BLaER1 treated with 17β-estradiol and CSF1 and Interleukin-3, amounts not matched to agents 10 nM and 100 nM (cell line): Measurements from ENCODE around the gene WDR27.

Experiments used
- H3K27ac ChIP-seq, 11 experiments: shearing (Covaris generic); formaldehyde crosslinking; 2 replicates each; pipeline ENCODE4 v1.8.1; 2022
- H3K27me3 ChIP-seq, 11 experiments: shearing (Covaris generic); formaldehyde crosslinking; 2 replicates each; pipeline ENCODE4 v1.8.1; 2022
- H3K36me3 ChIP-seq, 11 experiments: shearing (Covaris generic); formaldehyde crosslinking; 2 replicates each; pipeline ENCODE4 v1.8.1; 2022
- H3K4me1 ChIP-seq, 10 experiments: shearing (Covaris generic); formaldehyde crosslinking; 2 replicates each; pipeline ENCODE4 v1.8.1; 2022
- H3K4me2 ChIP-seq, 11 experiments: shearing (Covaris generic); formaldehyde crosslinking; 2 replicates each; pipeline ENCODE4 v1.8.1; 2022
- H3K4me3 ChIP-seq, 10 experiments: shearing (Covaris generic); formaldehyde crosslinking; 2 replicates each; pipeline ENCODE4 v1.8.1; 2022
- H3K9ac ChIP-seq, 11 experiments: shearing (Covaris generic); formaldehyde crosslinking; 2 replicates each; pipeline ENCODE4 v1.8.1; 2022
- H3K9me3 ChIP-seq, 11 experiments: shearing (Covaris generic); formaldehyde crosslinking; replicated peaks in 1 of 11; 2 replicates each; pipeline ENCODE4 v1.8.1; 2022
- H4K20me1 ChIP-seq, 11 experiments: shearing (Covaris generic); formaldehyde crosslinking; 2 replicates each; pipeline ENCODE4 v1.8.1; 2022
- Cebpa-rat ChIP-seq, 11 experiments: shearing (Covaris generic); IDR thresholded peaks; 2 replicates each; pipeline ENCODE4 v1.8.1; 2022

Gene WDR27

GRCh38 chr6:169701954-169702839 is at the start of gene WDR27, which contains the start of gene C6orf120:
Gene WDR27, minus strand, starts transcription at chr6:169702029. Its CDS starts 13,024 bp downstream, at chr6:169689005.
Gene C6orf120, plus strand, starts transcription at chr6:169702126. Its CDS starts 334 bp downstream, at chr6:169702460.
- Histone ChIP-seq H4K20me1 (peaks cover 5 to 40% (median 31%) of the 10 kb centered on the region in 11 experiments; a peak in 16 of 22 replicates), H3K27me3 (no peaks in the 10 kb centered on the region), H3K9ac (peak within 1 kb of the TSS; percentile 91 to 98 (median 95)), H3K27ac (peak within 1 kb of the TSS; percentile 89 to 98 (median 94)), H3K4me3 (peak within 1 kb of the TSS; percentile 85 to 98 (median 95)), H3K36me3 (peaks cover 7 to 48% (median 37%) of the 10 kb centered on the region in 11 experiments; a peak in 20 of 22 replicates), H3K4me1 (peaks cover 46 to 65% (median 58%) of the 10 kb centered on the region in 10 experiments), H3K9me3 (peaks cover 1 to 9% (median 5%) of the 10 kb centered on the region in 11 experiments; a peak in 18 of 22 replicates), H3K4me2 (peak within 1 kb of the TSS; percentile 84 to 96 (median 91))
- TF ChIP-seq Cebpa-rat (IDR thresholded peaks at IDR 0.05), result no peak

GRCh38 chr6:169746556-169746955 is 44.7 kb upstream of the WDR27 start:
- peaks cover 0 to 12% (median 0%) of the 10 kb centered on the region in 11 experiments; a peak in 2 of 22 replicates for H3K36me3 ChIP-seq
- H4K20me1 ChIP-seq, result no peaks in the 10 kb centered on the region
- peaks cover 8 to 12% (median 10%) of the 10 kb centered on the region in 10 experiments for H3K4me1 ChIP-seq

GRCh38 chr6:169745405-169745804 is 43.6 kb upstream of the WDR27 start:
- peaks cover 7 to 14% (median 11%) of the 10 kb centered on the region in 11 experiments; a peak in 15 of 22 replicates for H3K9me3 ChIP-seq
- H3K27ac ChIP-seq, result no peak overlapping the region
- no peaks in the 10 kb centered on the region for H3K27me3 ChIP-seq
- peaks cover 0 to 12% (median 0%) of the 10 kb centered on the region in 11 experiments; a peak in 2 of 22 replicates for H3K36me3 ChIP-seq
- H3K4me1 ChIP-seq, result peaks cover 6 to 9% (median 7%) of the 10 kb centered on the region in 10 experiments
- no peaks in the 10 kb centered on the region for H4K20me1 ChIP-seq
- H3K4me2 ChIP-seq, result no peak overlapping the region
- H3K4me3 ChIP-seq, result no peak overlapping the region
- TF ChIP-seq Cebpa-rat (IDR thresholded peaks at IDR 0.05), result no peak
- H3K9ac ChIP-seq, result no peak overlapping the region

More at GRCh38 chr6:169746556-169746955, 44.7 kb upstream of the WDR27 start:
- H3K27ac ChIP-seq, result no peak overlapping the region
- H3K4me3 ChIP-seq, result no peak overlapping the region
- H3K9me3 ChIP-seq, result peaks cover 7 to 14% (median 11%) of the 10 kb centered on the region in 11 experiments; a peak in 15 of 22 replicates
- no peak overlapping the region for H3K4me2 ChIP-seq
- no peaks in the 10 kb centered on the region for H3K27me3 ChIP-seq
- TF ChIP-seq Cebpa-rat (IDR thresholded peaks at IDR 0.05), result no peak
- H3K9ac ChIP-seq, result no peak overlapping the region

GRCh38 chr6:169741344-169741743 is 39.5 kb upstream of the WDR27 start:
- H3K27me3 ChIP-seq, result no peaks in the 10 kb centered on the region
- TF ChIP-seq Cebpa-rat (IDR thresholded peaks at IDR 0.05), result no peak
- H3K4me1 ChIP-seq, result peaks cover 0 to 8% (median 2%) of the 10 kb centered on the region in 10 experiments; a peak in 8 of 20 replicates
- H3K9ac ChIP-seq, result no peak overlapping the region
- peaks cover 5 to 14% (median 10%) of the 10 kb centered on the region in 11 experiments; a peak in 15 of 22 replicates for H3K9me3 ChIP-seq
- no peak overlapping the region for H3K4me3 ChIP-seq
- no peaks in the 10 kb centered on the region for H4K20me1 ChIP-seq
- H3K4me2 ChIP-seq, result no peak overlapping the region
- H3K27ac ChIP-seq, result no peak overlapping the region
- H3K36me3 ChIP-seq, result no peaks in the 10 kb centered on the region

- Histone ChIP-seq H3K4me2 (no peak overlapping the region), H3K4me1 (peaks cover 0 to 11% (median 2%) of the 10 kb centered on the region in 10 experiments; a peak in 8 of 20 replicates), H3K9ac (no peak overlapping the region), H4K20me1 (no peaks in the 10 kb centered on the region), H3K36me3 (no peaks in the 10 kb centered on the region), H3K9me3 (no peaks in the 10 kb centered on the region), H3K27me3 (no peaks in the 10 kb centered on the region), H3K27ac (no peak overlapping the region), H3K4me3 (no peak overlapping the region)
- TF ChIP-seq Cebpa-rat (IDR thresholded peaks at IDR 0.05), result no peak
These were observed 37.2 kb upstream of the WDR27 start for GRCh38 chr6:169738976-169739529.

- Histone ChIP-seq H4K20me1 (no peaks in the 10 kb centered on the region), H3K9me3 (peaks cover 0 to 5% (median 0%) of the 10 kb centered on the region in 11 experiments; a peak in 3 of 22 replicates), H3K4me1 (peaks cover 0 to 12% (median 2%) of the 10 kb centered on the region in 10 experiments; a peak in 8 of 20 replicates), H3K27me3 (no peaks in the 10 kb centered on the region), H3K4me2 (peak overlapping the region in 8 of 11 experiments; percentile 2 to 34 (median 16); a peak in 10 of 22 replicates), H3K9ac (no peak overlapping the region), H3K36me3 (no peaks in the 10 kb centered on the region), H3K4me3 (no peak overlapping the region), H3K27ac (no peak overlapping the region)
- TF ChIP-seq Cebpa-rat (IDR thresholded peaks at IDR 0.05), result no peak
These were observed 36.6 kb upstream of the WDR27 start for GRCh38 chr6:169738204-169738975.

- H3K4me2 ChIP-seq, result no peak overlapping the region
These were observed 28.1 kb upstream of the WDR27 start for GRCh38 chr6:169729961-169730360.

GRCh38 chr6:169726963-169727362 is 25.1 kb upstream of the WDR27 start:
- H3K9ac ChIP-seq, result no peak overlapping the region
- H3K27ac ChIP-seq, result no peak overlapping the region
- peaks cover 9 to 28% (median 21%) of the 10 kb centered on the region in 10 experiments for H3K4me1 ChIP-seq
- no peak overlapping the region; a peak in 1 of 22 replicates for H3K4me2 ChIP-seq
- H3K4me3 ChIP-seq, result no peak overlapping the region
- H4K20me1 ChIP-seq, result peaks cover 4 to 17% (median 9%) of the 10 kb centered on the region in 11 experiments; a peak in 17 of 22 replicates
- no peak for TF ChIP-seq Cebpa-rat (IDR thresholded peaks at IDR 0.05)
- H3K9me3 ChIP-seq, result no peaks in the 10 kb centered on the region
- H3K27me3 ChIP-seq, result no peaks in the 10 kb centered on the region
- H3K36me3 ChIP-seq, result no peaks in the 10 kb centered on the region

More at GRCh38 chr6:169729961-169730360, 28.1 kb upstream of the WDR27 start:
- H3K36me3 ChIP-seq, result no peaks in the 10 kb centered on the region
- no peak overlapping the region for H3K4me3 ChIP-seq
- TF ChIP-seq Cebpa-rat (IDR thresholded peaks at IDR 0.05), result no peak
- no peaks in the 10 kb centered on the region for H3K27me3 ChIP-seq
- H4K20me1 ChIP-seq, result no peaks in the 10 kb centered on the region
- peaks cover 0 to 6% (median 0%) of the 10 kb centered on the region in 11 experiments; a peak in 3 of 22 replicates for H3K9me3 ChIP-seq
- peaks cover 0 to 19% (median 11%) of the 10 kb centered on the region in 10 experiments; a peak in 17 of 20 replicates for H3K4me1 ChIP-seq
- no peak overlapping the region for H3K9ac ChIP-seq
- no peak overlapping the region for H3K27ac ChIP-seq
